ENCODE measurements around the gene NAT8L. TPM values are rescaled to one million over a fixed set of nuclear protein-coding genes. Genes with fewer than 3 reads are reported as not detected.
"Not testable (repeated sequence)": the region's sequence is repeated elsewhere in the genome, so short reads cannot be mapped to it uniquely, and the experiment has no call there.

The NAT8L gene, protein sequence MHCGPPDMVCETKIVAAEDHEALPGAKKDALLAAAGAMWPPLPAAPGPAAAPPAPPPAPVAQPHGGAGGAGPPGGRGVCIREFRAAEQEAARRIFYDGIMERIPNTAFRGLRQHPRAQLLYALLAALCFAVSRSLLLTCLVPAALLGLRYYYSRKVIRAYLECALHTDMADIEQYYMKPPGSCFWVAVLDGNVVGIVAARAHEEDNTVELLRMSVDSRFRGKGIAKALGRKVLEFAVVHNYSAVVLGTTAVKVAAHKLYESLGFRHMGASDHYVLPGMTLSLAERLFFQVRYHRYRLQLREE
- under 1 TPM; 0.06 to 0.25 TPM for total RNA-seq
- long read RNA-seq = 0 reads

DNA sequence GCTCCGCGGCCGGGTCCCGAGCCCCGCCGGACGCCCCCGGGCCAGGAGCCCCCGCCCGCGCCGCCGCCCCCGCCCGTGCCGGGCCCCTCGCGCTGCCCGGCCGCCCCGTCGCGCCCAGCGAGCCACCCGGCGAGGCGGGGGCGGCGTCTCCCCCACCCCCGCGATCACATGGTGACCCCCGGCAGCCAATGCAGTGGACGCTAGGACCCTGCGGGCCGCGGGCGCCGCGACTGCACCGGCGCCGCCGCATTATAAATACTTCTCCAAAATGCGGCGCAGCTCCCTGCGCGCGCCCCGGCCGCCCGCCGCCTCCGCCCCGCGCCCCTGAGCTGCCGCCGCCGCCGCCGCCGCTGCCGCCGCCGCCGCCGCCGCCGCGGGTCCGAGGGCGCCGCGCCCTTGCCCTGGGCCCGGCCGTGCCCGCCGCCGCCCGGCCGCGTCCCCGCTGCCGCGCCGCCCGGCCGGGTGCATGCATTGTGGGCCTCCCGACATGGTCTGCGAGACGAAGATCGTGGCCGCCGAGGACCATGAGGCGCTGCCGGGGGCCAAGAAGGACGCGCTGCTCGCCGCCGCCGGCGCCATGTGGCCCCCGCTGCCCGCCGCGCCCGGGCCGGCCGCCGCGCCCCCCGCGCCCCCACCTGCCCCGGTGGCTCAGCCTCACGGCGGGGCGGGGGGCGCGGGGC lies at the start of gene NAT8L:
TSS of gene NAT8L (plus strand) at position 282 of the 680 bp plus-strand sequence. CDS start at position 467, 185 bp downstream.
- DNase-seq (no peak), ATAC-seq (no peak)

DNA sequence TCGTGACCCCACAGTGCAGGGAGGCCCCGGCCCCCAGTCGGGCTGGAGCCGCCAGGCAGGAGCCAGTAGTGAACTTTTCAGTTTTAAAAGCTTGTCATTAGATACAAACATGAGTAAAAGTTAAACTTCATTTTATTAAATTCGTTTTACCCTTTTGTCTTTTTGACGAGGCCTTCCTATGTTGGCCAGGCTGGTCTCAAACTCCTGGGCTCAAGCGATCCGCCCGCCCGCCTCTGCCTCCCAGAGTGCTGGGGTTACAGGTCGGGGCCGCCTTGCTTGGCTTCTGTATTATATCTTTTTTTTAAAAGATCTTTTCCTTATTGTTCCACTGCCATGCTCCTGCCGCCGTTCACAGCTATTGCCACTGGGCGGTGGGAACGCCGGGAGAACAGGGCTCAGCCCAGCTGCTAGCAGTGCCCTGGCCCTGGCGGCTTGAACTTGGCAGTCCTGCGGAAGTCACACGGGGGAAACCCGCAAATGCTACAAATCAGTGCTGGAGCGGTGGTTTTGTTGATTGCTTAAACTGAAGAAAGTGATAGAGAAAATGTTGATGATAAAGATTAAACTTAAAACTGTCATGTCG lies 49.4 kb upstream of the NAT8L start:
- ATAC-seq (peak; percentile 74), DNase-seq (peak; percentile 80 to 82)
- intact Hi-C loops (cut with DNase I, micrococcal nuclease) = no loop called here

More for the DNA sequence above, at the start of gene NAT8L:
- intact Hi-C loops (cut with DNase I, micrococcal nuclease) = no loop called here

GRCh38 chr4:2011583-2011982 lies 47.5 kb upstream of the NAT8L start:
- intact Hi-C loops (cut with DNase I, micrococcal nuclease) = no loop called here
- DNase-seq (no peak), ATAC-seq (no peak)

DNA sequence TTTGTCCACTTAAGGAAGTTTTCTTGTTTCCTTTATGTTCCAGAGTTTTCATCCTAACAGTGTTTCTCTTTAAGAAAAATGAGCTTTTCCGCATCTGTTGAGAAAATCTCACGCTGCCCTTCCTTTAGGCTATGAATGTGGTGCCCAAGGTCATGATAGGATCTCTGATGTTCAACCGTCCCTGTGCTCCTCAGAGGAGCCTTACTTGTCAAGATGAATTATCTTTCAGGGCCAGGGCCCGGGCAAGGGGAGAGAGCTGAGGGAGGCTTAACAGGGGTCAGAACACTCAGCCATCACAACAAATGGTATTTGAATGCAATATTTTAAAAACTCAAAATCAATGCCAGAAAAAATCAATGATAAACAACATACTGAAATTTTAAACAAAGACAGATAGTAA lies 44.1 kb upstream of the NAT8L start:
- no peak for DNase-seq
- intact Hi-C loops (cut with DNase I, micrococcal nuclease) = no loop called here
- ATAC-seq = no peak

DNA sequence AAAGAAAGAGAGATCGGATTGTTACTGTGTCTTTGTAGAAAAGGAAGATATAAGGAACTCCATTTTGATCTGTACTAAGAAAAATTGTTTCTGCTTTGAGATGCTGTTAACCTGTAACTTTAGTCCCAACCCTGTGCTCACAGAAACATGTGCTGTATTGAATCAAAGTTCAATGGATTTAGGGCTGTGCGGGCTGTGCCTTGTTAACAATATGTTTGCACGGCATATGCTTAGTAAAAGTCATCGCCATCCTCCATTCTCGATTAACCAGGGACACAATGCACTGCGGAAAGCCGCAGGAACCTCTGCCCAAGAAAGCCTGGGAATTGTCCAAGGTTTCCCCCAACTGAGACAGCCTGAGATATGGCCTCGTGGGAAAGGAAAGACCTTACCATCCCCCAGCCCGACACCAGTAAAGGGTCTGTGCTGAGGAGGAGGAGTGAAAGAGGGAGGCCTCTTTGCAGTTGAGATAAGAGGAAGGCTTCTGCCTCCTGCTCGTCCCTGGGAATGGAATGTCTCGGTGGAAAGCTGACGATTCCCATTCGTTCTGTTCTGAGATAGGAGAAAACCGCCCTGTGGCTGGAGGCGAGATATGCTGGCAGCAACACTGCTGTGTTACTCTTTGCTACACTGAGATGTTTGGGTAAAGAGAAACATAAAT lies 37.6 kb upstream of the NAT8L start:
- intact Hi-C loops (cut with DNase I, micrococcal nuclease); DNase-seq: not testable (repeated sequence)
- ATAC-seq = peak; percentile 51

GRCh38 chr4:2024683-2025082 lies 34.4 kb upstream of the NAT8L start:
- DNase-seq (no peak), ATAC-seq (no peak)
- intact Hi-C loops (cut with DNase I, micrococcal nuclease) = no loop called here

GRCh38 chr4:2025817-2026216 lies 33.3 kb upstream of the NAT8L start:
- intact Hi-C loops (cut with DNase I, micrococcal nuclease) = no loop called here
- DNase-seq (no peak), ATAC-seq (no peak)

DNA sequence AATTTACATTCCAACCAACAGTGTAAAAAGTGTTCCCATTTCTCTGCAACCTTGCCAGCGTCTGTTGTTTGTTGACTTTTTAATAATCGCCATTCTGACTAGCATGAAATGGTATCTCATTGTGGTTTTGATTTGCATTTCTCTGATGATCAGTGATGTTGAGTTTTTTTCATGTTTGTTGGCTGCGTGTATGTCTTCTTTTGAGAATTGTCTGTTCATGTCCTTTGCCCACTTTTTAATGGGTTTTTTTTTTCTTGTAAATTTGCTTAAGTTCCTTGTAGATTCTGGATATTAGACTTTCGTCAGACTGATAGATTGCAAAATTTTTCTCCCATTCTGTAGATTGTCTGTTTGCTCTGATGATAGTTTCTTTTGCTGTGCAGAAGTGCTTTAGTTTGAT lies 32.0 kb upstream of the NAT8L start:
- ATAC-seq; DNase-seq; intact Hi-C loops (cut with DNase I, micrococcal nuclease): not testable (repeated sequence)

- intact Hi-C loops (cut with DNase I, micrococcal nuclease); DNase-seq; ATAC-seq: not testable (repeated sequence)
Observed at GRCh38 chr4:2031161-2031560, 28.0 kb upstream of the NAT8L start.

DNA sequence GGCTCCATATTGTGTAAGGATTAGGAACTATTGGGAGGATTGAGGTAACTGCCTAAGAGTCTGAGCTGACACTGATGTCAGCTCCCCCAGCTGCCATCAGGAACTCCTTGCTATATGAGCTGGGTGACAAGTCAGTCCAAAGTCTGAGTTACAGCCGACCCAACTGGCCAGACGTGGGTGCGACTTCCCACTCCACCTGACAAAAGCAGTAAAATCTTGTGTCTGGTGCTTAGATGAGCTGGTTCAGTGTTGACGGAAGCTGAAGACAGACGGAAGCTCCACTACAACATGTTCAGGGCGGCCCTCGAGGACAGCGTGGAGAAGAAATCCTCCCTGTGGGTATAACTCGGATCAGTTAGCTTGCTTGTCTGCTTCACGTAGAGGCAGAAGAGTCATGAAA lies 22.8 kb upstream of the NAT8L start:
- DNase-seq (peak; percentile 70 to 85), ATAC-seq (peak; percentile 93)
- intact Hi-C loops (cut with DNase I, micrococcal nuclease) = no loop called here

DNA sequence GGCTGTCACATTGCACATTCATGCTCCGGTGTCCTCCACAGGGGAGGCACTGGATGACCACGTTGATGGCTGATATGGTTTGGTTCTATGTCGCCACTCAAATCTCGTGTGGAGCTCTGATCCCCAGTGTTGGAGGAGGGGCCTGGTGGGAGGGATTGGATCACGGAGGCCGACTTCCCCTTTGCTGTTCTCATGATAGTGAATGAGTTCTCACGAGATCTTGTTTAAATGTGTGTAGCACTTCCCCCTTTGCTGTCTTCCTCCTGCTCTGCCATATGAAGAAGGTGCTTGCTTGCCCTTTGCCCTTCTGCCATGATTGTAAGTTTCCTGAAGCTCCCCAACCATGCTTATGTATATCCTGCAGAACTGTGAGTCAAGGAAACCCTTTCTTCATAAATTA lies 22.3 kb upstream of the NAT8L start:
- intact Hi-C loops (cut with DNase I, micrococcal nuclease) = no loop called here
- ATAC-seq (peak; percentile 75), DNase-seq (peak; percentile 69 to 71)

DNA sequence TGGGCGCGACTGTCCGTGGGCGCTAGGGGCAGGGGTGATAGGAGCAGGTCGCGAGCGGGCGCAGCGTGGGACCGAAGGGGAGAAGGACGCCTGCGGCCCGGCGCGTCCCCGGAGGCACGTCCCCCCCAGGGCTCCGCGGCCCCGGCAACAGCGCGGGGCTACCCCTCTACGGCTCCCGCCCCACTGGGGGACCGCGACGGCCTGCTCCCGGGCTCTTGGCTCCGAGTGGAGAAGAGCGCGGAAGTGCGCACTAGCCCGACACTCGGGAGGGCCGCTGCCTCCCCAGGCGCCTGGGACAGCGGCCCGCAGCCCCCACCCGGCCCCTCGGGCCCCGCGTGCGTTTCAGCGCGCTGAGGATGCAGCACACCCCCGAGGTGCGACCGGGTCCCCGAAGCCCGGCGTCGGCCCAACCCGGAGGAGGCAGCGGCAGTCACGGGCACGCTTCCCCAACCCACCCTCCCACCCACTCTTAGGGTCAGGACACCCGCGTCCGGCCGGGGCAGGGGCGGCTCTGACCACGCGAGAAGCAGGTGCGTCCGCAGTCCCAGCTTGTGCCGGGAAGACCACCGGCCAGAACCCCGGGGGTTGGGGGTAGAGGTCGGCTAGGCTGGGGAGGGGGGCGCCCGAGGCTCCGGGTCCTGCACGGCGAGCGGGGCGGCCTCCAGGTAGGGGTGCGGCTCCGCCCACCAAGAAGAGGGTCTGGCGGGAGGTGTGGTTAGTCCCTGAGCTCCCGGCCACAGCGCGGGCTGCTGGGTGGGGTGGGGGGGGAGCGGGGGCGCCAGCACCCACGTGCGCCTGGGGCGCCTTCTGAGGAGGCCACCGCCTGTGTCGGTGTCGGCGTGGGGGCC lies 18.5 kb upstream of the NAT8L start:
- ATAC-seq = no peak
- DNase-seq = no peak
- intact Hi-C loops (cut with DNase I, micrococcal nuclease) = no loop called here

GRCh38 chr4:2041239-2042130 lies 17.6 kb upstream of the NAT8L start:
- intact Hi-C loops (cut with DNase I, micrococcal nuclease) = no loop called here
- peak; percentile 68 for ATAC-seq

GRCh38 chr4:2042204-2042946 lies 16.8 kb upstream of the NAT8L start:
- intact Hi-C loops (cut with DNase I, micrococcal nuclease) = no loop called here
- ATAC-seq = peak; percentile 57
- peak in 1 of 2 donors; percentile 54 for DNase-seq

More at GRCh38 chr4:2041239-2042130, 17.6 kb upstream of the NAT8L start:
- peak; percentile 77 to 87 for DNase-seq

GRCh38 chr4:2042947-2043395 lies 16.2 kb upstream of the NAT8L start:
- DNase-seq = no peak
- ATAC-seq = no peak
- intact Hi-C loops (cut with DNase I, micrococcal nuclease) = no loop called here

DNA sequence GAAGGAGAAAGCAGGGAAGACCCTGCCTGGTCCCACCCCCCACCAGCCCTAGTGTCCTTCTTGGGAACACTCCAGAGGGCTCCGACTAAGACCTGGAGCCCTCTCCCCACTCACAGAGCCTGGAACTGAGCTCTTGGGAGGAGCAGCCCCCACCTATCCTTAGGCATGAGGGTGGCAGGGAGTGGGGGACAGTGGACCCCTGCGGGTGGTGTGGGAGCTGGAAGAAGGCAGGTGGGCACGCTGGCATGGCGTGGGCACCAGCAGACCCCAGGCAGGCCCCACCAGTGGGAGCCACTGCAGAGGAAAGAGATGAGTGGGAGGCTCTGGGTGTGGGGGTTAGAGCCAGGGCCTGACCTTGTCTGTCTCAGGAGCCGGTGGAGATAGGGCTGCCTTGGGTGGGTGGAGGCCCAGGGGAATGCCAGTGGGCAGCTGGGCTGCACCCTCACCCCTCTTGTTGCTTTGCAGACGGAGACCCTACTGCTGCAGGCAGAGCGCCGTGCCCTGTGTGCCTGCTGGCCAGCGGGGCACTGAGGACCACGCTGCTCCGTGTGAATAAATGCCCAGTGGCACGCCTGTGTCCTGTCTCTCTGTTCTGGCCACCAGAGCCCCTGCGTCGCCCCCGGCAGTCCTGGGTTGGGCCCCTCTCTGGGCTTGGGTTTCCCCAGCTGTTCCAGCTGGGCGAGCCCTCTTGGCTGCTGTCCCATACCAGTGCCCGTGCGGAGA lies 15.6 kb upstream of the NAT8L start:
- intact Hi-C loops (cut with DNase I, micrococcal nuclease) = no loop called here
- ATAC-seq (no peak), DNase-seq (no peak)
